NCI-H187 treated with DMSO at 0.1 percent for 48 hours (cell line): ENCODE measurements around the gene SYNE3.

Experiments
- DNase-seq: peaks from one replicate; lab custom pipeline; 2025; lab: John Stamatoyannopoulos, UW

SYNE3 gene, protein sequence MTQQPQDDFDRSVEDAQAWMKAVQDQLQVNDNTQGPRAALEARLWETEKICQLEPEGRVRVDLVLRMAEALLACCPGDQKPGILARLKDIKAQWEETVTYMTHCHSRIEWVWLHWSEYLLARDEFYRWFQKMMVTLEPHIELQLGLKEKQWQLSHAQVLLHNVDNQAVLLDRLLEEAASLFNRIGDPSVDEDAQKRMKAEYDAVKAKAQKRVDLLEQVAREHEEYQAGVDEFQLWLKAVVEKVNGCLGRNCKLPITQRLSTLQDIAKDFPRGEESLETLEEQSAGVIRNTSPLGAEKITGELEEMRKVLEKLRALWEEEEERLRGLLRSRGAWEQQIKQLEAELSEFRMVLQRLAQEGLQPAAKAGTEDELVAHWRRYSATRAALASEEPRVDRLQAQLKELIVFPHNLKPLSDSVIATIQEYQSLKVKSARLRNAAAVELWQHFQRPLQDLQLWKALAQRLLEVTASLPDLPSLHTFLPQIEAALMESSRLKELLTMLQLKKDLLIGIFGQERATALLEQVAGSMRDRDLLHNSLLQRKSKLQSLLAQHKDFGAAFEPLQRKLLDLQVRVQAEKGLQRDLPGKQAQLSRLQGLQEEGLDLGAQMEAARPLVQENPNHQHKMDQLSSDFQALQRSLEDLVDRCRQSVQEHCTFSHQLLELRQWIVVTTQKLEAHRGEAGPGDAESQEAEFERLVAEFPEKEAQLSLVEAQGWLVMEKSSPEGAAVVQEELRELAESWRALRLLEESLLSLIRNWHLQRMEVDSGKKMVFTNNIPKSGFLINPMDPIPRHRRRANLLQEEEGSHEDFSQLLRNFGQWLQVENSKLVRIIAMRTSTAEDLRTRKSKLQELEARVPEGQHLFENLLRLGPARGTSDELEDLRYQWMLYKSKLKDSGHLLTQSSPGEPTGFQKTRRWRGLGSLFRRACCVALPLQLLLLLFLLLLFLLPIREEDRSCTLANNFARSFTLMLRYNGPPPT

DNA sequence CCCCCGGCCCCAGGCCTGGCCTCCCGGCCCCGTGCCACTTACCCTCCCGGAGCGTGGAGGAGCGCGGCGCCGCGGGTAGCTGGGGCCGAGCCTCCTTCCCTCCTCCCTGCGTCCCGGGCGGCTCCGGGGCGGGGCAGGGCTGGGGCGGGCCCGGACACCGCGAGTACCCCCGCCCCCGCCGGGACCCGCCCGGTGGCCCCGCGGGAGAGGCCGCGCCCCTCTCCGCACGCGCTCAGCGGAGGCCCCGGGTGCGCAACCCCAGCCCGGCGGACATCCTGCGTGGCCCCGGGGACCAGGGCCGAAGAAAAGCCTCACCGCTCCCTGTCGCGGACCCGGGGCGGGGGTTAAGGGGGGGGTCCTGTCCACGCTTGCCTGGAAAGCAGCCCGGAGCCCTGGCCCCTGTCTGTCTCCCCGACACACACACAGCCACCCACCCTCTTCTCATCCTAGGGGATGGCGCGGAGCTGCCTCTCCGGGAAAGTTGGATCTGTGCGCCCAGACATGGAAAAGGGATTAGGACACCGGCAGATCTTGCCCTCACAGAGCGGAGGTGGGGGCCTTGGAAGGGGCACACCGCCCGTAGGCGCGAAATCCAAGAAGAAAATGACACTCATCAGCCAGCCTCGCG lies at the start of gene SYNE3:
Gene SYNE3 (minus strand): TSS at position 97 of the 628 bp plus-strand sequence. CDS start 40,829 bp downstream, outside the sequence.
- no peak for DNase-seq

DNA sequence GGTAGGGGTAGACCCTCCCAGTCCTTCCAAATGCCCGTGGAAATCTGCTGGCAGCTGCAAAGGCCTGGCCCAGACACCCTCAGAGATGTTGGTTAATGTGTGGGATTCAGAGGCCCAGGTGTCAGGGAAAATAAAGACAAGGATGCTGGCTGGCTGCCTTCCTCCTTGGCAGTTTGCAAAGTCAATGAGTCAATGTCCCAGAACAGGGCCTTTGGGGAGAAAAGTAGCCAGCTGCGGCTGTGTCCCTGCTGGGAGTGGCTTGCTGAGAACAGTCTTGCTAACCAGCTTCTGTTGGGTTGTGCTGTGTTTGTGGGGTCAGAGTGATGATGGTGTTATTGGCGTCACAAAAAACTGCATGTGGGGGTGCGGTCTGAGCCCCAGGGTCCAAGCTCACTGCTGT lies 47.6 kb upstream of the SYNE3 start:
- no peak for DNase-seq

DNA sequence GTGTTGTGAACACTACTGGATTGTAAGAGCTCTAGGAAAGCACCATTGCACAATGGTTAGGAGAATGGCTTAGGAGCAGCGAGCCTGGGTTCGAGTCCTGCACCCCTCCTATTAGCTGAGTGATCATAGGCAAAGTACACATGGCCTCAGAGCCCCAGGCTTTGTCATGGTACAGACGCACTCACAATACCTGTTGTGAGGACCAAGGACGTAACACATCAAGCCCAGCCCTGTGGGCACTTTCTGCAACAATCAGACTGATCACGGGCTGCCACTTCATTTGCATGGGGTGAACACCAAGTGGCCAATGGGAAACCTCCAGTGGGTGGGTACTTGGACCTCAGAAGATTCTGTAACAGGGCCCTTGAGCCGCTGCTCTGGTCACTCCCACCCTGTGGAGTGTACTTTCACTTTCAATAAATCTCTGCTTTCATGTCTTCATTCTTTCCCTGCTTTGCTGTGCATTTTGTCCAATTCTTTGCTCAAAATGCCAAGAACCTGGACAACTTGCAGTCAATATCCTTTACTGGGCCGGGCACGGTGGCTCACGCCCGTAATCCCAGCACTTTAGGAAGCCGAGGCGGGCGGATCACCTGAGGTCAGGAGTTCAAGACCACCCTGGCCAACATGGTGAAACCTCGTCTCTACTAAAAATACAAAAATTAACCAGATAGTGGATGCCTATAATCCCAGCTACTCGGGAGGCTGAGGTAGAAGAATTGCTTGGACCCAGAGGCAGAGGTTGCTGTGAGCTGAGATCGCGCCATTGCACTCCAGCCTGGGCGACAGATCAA lies 46.6 kb upstream of the SYNE3 start:
- DNase-seq, result peak; percentile 27

DNA sequence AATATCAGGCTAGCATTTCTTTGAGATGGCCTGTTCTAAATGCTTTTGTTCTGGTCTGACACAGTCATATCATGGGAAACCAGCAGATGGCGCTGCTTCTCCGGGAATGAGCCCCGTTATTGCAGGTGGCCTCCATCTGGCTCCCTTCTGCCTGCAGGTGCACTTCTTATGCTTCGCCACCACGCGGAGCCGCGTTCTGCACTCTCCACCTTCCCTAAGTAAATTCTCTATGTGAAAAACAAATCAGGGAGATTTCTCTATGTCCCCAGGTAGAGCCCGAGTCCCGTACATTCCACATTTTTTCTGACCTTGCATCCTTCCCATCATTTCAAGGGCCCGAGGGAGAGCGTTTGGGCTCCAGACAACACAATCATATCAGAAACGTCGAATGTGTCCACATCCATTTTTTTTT lies 44.6 kb upstream of the SYNE3 start:
- peak; percentile 83 for DNase-seq

DNA sequence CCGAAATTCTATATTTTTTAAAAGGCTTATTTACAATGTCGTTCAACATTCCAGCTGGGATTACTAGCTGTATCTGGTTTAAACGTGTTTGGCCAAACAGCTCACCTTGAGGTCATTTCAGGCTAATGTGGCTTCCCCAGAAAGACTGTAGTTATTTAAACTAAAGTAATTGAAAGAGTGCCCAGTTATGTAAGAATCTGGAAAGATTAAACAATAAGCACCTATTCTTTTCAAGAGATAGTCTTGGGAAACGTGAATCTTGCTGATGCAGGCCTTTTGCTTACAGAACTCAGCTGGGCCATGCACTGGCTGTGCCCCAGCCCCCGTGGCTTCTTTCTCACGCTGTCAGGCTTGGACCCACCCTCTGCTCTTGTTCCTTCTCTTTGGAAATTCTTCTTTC lies 42.8 kb upstream of the SYNE3 start:
- DNase-seq, result no peak

DNA sequence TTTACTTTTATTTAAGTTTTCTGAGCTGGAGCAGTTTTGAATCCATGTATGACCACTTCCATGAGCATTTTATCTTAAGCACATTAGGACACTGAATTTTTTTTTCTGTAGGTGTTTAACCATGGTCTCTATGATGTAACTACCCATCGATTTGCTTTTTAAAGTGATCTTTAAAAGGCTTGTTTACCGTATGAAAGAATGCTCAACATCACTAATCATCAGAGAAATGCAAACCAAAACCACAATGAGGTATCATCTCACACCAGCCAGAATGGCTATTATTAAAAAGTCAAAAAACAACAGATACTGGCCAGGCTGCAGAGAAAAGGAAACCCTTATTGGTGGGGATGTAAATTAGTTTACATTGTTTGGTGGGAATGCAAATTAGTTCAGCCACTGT lies 41.4 kb upstream of the SYNE3 start:
- DNase-seq, result no peak

DNA sequence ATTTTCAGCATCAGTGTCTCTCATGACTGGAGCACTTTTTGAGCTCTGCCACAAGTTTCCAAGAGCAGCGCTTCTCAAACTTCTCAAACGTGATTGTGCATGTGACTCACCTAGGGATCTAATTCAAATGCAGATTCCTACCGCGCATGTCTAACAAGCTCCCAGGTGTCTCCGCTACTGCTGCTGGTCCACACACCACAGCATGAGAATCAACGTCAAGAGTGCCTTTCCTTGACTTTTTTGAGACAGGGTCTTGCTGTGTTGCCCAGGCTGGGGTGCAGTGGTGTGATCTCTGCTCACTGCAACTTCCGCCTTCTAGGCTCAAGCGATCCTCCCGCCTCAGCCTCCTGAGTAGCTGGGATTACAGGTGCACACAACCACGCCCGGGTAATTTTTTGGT lies 40.8 kb upstream of the SYNE3 start:
- no peak for DNase-seq

DNA sequence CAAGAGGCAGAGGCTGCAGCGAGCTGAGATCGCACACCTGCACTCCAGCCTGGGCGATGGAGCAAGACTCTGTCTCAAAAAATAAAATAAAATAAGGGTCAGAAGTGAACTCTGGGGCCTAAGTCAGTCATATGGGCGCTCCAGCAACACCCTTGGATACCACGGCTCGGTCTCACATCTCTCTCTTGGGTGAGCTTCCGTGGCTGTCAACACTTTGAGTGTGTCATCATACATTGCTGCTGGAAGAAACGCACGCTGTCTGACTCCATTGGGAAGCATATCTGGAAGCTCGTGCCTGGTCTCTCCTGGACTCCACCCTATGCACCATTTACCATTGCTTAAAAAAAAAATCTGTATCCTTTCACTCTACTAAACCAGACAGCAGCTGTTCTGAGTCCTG lies 38.6 kb upstream of the SYNE3 start:
- DNase-seq, result no peak

DNA sequence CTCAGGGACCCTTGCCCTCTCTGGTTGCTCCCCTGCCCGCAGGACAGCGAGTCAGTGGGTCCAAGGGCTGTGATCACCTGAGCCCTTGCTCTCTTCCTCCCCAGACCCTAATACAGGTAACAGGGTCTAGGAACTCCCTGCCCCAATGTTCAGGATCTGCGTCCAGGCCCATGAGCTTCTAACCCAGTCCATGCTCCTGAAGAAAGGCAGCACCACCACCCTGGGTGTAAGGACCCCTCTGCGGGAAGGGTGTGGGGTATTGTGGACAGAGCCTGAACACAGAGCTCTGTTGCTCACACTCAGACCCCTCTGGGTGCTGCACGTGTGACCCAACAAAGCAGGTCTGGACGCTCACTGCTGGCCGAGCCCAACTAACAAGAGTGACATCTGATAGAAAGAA lies 36.7 kb upstream of the SYNE3 start:
- DNase-seq, result no peak

DNA sequence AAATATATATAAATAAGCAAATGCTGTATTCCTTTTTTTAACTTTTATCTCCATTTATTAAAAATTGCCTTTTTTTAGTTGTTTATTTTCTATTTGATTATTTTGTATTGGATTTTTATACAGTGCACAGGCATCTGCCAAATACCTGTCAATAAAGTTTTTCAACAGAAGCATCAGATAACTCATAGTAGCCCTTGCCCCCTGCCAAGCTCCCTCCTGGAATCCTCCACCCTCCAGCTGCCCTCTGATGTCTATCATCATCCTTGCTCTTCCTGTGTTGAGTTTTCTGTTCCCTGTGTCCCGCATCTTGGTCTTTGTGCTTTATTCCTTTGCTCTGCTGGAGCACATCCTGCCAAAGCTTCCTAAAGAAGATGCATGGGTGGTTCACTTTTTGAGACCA lies 35.0 kb upstream of the SYNE3 start:
- no peak for DNase-seq

DNA sequence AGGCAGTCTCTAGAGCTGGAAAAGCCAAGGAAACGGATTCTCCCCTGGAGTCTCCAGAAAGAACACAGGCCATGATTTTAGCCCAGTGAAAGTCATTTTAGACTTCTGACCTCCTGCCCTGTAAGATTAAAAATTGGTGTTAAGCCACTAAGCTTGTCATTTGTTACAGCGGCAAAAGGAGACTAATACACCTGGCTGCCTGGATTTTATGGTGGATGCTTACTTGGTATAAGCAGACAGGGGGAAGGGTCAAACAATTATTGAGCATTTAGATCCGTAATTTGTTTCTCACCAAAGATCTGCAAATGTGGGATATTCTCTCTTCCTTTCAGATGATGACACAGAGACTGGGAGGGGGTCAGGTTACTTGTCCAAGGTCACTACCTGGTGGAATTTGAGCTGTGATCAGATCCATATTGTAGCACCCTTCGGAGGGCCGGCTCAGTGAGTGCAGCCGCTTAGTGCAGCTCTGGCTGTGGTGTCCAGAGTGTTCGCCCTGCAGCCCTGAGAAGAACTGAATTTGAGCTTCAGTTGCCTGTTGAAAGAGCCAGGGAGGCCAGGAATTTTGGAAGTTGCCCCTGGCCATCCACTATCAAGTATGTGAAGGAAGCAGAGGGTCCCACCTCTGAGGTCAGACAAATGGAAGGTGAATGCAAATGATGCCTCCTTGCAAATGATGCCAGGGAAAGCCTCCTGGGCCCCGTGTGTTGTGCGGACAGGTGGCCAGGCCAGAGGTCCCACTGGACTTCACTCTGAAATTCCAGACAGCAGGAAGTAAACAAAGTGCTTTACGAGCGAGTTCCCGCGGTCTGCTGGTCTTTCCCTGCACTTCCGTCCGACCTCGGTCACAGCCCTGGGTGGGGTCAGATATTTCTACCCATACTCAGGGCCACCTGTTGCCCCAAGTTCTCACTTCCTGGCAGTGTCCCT lies 33.5 kb upstream of the SYNE3 start:
- no peak for DNase-seq

DNA sequence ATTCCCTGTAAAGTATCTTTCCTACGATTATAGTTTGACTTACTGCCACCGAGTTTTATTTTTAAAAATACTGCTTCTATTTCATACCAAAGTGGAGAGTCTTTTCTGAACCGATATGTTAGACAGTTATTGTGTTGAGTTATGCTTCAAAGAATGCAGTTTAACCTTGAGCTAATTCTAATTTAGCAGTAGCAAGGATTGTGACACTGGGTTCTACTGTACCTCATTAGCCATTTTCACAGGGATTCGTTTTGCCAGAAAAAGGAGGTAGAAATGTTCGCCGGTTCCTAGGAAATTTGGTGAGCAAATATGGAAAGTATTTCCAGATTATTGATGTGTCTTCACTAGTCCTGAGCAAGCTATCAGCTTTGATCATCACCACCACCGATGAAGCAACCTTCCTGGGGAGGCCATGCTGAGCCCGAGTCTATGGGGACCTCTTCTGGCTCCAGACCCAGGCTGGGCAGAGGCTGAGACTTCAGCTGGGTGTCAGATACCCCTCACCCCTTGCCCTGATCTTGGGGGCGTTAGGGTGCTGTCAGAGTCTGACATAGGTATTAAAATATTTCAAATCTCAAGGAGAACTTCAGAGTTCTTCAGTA lies 32.0 kb upstream of the SYNE3 start:
- no peak for DNase-seq

DNA sequence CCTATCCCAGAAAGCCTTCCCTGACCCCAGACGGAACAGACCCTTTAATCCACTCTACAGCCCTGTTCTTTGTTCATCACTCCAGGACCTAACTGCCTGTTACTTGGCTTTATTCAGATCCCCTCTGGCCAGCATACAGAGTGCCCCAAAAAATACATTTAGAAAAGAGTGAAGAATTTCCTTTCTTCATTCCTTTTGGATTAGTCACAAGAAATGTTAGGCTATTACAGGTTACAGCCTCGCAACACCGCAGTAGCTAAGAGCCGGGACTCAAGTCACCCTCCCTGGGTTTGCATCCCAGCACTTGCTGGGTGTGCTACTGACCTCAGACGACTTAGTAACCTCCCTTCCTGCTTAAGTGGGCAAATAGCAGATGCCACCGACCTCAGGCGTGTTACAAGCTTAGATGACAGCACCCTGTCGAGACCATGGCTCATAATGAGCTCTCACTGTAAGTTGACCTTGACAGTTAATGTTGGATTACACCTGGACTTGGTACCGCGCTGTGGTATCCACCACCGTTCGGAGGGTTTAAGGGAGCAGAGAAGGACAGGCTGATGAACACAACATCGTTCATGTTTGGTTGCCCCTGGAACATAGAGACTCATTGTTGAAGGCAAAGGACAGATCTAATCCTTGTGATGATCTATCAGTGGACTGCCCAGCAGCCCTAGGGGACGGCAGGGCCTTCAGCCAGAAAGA lies 31.3 kb upstream of the SYNE3 start:
- no peak for DNase-seq

DNA sequence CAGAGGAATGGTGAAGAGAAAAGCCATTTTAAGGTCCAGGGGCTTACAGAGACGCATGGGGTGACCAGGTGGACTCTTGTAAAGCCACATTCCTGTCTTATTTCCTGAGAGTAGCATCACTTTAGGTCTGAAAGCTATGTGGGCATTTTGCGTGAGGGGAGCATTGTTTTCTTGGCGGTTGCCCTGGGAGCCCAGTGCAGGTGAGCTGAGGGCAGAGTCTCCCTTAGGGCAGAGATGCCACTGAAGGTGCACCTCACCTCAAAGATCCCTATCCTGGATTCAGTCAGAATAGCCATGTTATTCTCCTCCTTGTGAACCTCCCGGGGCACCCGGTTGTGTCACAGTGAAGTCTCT lies 30.8 kb upstream of the SYNE3 start:
- DNase-seq, result no peak

DNA sequence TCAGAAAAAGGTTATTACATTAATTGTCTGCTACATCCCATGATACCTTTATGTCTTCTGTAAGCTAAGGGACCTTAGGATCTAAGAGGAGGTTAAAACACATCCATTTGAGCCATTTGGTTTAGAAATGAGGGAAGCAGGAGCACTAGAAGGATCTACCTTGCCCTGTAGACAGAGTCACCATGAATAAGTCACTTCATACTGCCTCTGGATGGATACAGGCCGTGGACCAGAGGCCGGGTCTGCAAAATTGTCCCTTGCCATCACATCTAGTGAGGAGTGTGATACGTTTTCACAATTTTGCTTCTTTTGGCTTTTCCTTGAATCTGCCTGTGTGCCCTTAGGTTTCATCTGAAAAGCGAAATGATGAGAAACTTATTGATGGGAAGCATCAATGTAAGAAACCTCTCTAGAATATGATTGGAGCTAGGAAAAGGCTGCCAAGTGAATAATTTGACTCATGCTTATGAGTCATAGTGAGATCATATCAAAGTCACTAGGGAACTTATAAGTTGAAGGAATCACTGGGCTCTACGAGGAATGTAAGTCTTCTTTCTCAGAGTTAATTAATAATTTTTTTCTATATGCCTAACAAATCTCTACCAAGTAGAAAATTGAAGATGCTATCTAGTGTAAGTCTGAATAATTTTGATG lies 29.2 kb upstream of the SYNE3 start:
- DNase-seq, result no peak

DNA sequence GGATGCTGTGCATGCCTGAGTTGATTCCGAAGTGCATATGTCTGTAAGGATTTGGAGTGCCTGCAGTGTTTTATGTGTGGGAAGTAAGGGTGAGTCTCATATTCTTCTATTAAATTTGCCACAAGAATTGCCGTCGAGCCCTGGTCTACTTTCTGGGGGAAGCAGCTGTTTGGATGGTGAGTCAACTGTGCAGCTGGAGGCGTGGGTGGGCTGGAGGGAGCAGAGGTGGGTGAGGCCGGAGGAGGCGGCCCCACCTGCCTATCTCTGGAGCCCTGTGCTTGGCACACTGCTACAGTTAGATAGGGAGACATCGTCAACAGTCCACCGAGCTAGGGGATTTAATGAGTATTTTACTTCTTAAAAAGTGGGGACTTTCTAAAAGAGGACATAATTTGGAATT lies 28.1 kb upstream of the SYNE3 start:
- DNase-seq, result no peak

DNA sequence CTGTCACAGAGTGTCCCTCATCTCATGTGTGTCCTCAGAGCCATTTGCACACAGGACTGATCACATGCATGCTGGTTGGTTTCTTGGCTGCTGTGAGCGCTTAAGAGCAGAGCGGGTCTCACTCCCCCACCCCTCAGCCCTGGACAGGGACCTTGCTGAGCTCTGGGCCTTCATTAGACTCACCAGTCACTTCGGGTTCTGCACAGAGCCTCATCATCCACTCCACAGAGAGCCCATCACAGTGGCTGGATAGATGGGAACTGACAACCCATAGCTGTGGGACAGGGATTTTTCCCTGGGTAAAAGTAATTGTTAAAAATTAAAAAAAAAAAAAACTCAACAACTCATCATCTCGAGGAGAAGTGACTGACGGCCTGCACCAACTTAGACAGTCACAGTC lies 26.6 kb upstream of the SYNE3 start:
- no peak for DNase-seq

DNA sequence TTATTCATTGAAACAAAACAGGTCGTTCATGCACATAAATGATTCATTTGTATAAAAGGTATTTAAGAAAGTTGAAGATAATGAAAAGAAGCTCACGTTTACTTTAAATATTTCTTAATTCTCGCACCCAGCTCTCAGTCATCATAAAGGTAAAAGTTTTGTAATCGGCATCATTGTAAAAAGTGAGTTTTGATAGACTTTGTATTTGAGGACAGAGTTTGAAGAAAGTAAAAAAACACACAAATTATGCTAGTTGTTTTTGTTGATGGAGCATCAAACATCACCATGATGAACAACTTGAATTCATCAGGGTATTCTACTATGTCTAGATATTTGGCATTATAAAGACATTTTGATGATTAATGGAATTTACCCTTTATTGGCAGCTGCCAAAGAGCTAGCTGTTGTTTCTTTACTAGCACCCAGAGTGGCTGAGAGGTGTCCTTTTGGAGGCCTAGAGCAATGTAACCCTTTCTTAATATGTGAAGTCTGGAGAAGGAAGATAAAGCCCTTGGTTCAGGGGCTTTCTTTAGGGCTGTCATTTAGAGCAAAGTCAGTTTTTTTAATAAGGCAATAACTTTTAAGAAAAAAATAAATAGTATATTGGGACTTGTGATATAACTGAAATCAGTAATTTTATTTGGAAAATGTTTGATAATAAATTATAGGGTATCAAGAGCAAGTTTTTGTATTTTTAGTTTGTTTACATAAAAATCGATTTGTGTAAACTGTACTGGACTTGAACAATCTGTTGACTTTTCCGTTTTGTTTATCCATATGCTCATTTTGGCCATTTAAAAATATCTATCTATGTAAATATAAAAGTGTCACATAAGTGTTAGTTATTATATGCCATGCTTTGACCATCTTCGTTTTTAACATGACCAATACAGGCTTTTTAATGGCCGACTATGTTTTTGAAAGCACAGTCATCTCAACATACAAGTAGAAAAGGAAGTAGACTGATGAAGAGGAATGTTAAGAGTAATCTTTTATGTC lies 25.8 kb upstream of the SYNE3 start:
- no peak for DNase-seq
